Measurements from ENCODE around the gene SIDT2.

Gene SIDT2

GRCh38 chr11:117220999-117221774 lies 42.6 kb downstream of the SIDT2 start:
- no peak for DNase-seq (ENCODE audit: low read depth in 2 of 2, low spot score in 1 of 2)

GRCh38 chr11:117221775-117222517 lies 43.4 kb downstream of the SIDT2 start:
- DNase-seq (ENCODE audit: low read depth in 2 of 2, low spot score in 1 of 2): no peak

GRCh38 chr11:117222991-117223740 lies 44.6 kb downstream of the SIDT2 start:
- no peak for DNase-seq (ENCODE audit: low read depth in 2 of 2, low spot score in 1 of 2)

GRCh38 chr11:117223741-117224689 lies 45.5 kb downstream of the SIDT2 start:
- DNase-seq (ENCODE audit: low read depth in 2 of 2, low spot score in 1 of 2): no peak

GRCh38 chr11:117225553-117226170 lies 47.1 kb downstream of the SIDT2 start:
- DNase-seq (ENCODE audit: low read depth in 2 of 2, low spot score in 1 of 2): no peak

- no peak for DNase-seq (ENCODE audit: low read depth in 2 of 2, low spot score in 1 of 2)
Measured at GRCh38 chr11:117226388-117227385, 48.1 kb downstream of the SIDT2 start.

GRCh38 chr11:117228091-117228490 lies 49.5 kb downstream of the SIDT2 start:
- DNase-seq (ENCODE audit: low read depth in 2 of 2, low spot score in 1 of 2): no peak

- no peak for DNase-seq (ENCODE audit: low read depth in 2 of 2, low spot score in 1 of 2)
Measured at GRCh38 chr11:117229411-117229810, 50.9 kb downstream of the SIDT2 start.

- DNase-seq (ENCODE audit: low read depth in 2 of 2, low spot score in 1 of 2): no peak
Measured at GRCh38 chr11:117229931-117230285, 51.4 kb downstream of the SIDT2 start.

GRCh38 chr11:117230286-117230961 lies 51.9 kb downstream of the SIDT2 start:
- DNase-seq (ENCODE audit: low read depth in 2 of 2, low spot score in 1 of 2): peak in 1 of 2 donors; percentile 17

GRCh38 chr11:117230999-117231841 lies 52.7 kb downstream of the SIDT2 start:
- DNase-seq (ENCODE audit: low read depth in 2 of 2, low spot score in 1 of 2): no peak

- DNase-seq (ENCODE audit: low read depth in 2 of 2, low spot score in 1 of 2): no peak
Measured at GRCh38 chr11:117231842-117232091, 53.2 kb downstream of the SIDT2 start, which contains the start of gene PCSK7. Gene PCSK7, minus strand, starts transcription at chr11:117232073. Its CDS starts 2,229 bp downstream, at chr11:117229844.

GRCh38 chr11:117232092-117232878 lies 53.7 kb downstream of the SIDT2 start, which contains the start of gene RNF214:
Gene RNF214, plus strand, starts transcription at chr11:117232671. Its CDS starts 1,602 bp downstream, at chr11:117234273.
- peak; percentile 44 to 49 for DNase-seq (ENCODE audit: low read depth in 2 of 2, low spot score in 1 of 2)

GRCh38 chr11:117232911-117233409 lies 54.4 kb downstream of the SIDT2 start:
- DNase-seq (ENCODE audit: low read depth in 2 of 2, low spot score in 1 of 2): no peak

- DNase-seq (ENCODE audit: low read depth in 2 of 2, low spot score in 1 of 2): no peak
Measured at GRCh38 chr11:117238221-117238620, 59.7 kb downstream of the SIDT2 start.

GRCh38 chr11:117239295-117239694 lies 60.8 kb downstream of the SIDT2 start:
- DNase-seq (ENCODE audit: low read depth in 2 of 2, low spot score in 1 of 2): no peak
